ENCODE data around the gene DNAH10.
"Not testable (repeated sequence)": the region's sequence is repeated elsewhere in the genome, so short reads cannot be mapped to it uniquely, and the experiment has no call there.

The DNAH10 gene

DNA sequence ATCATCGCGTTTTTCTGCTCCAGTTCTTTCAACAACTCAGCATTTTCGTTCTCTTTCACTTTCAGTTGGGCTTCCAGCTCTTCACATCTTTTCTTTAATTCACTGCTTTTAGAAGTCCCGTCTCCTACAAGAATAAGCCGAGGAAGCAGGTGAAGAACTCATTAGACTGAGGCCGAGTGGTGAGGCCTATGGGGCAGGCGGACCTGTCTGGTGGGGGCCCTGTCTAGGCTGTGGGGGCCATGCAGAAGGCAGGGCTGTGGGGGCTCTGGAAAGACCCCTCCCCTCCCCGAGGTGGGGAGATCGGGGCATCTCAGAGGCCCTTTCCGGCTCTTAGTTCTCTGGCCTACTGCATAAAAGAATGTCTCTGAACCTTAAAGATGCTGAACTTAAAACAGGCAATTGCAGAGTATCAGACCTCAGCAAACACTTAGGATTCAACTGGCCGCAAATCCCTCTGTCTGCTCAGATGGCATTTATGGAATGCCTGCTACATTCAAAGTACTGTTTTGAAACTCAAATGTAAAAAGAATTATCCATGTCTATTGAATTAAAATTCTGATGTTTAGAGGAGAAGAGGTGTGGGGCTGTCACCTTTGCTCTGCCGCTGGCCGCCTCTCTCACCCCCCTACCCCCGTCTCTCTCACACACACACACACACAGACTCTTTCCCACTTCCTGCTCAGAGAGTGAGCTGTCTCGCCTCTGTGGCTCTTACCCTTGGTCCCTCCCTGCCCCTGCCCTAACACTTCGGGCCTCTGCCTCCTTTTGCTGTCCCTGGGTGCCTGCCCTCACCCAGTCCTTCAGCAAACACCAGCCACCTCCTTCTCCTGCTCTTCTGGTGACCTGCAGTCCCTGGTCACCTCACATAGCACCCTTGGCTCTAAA, 175.8 kb downstream of the DNAH10 start:
- DNase-seq, result peak; percentile 72

DNA sequence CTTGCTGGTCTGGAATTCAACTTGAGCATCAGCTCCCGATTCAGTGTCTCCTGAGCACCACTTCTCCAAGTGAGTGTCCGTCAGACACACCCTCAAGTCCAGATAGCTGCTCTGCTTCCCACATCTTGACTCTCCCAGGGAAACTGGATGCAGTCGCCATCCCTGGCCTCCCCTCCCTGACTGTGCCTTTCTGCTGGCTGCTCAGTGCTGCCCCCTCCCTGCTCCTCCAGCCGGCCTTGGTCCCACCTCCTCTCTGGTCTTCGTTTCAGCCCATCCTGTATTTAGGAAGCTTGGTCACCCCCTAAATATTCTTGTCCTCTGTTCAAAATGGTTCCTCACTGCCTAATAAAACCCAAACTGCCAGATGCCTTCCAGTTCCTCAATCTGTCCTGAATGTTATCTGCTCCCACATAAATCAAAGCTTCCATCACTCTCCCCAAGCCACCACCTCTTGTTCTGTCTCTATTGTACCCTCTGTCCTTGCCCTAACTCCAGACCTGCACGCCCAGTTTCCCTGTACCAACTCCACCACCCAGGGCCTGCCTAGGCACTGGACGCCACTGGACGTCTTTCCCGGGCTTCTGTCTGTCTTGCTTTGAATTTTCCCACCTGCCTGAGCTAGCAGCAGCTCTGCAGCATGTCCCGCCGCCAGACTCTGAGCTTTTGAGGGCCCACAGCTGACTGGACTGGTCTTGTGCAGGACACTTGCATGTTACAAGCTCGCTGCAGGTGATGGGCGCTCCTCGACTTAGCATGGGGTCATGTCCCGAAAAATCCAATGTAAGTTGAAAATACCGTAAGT, 176.8 kb downstream of the DNAH10 start:
- peak; percentile 24 for DNase-seq

DNA sequence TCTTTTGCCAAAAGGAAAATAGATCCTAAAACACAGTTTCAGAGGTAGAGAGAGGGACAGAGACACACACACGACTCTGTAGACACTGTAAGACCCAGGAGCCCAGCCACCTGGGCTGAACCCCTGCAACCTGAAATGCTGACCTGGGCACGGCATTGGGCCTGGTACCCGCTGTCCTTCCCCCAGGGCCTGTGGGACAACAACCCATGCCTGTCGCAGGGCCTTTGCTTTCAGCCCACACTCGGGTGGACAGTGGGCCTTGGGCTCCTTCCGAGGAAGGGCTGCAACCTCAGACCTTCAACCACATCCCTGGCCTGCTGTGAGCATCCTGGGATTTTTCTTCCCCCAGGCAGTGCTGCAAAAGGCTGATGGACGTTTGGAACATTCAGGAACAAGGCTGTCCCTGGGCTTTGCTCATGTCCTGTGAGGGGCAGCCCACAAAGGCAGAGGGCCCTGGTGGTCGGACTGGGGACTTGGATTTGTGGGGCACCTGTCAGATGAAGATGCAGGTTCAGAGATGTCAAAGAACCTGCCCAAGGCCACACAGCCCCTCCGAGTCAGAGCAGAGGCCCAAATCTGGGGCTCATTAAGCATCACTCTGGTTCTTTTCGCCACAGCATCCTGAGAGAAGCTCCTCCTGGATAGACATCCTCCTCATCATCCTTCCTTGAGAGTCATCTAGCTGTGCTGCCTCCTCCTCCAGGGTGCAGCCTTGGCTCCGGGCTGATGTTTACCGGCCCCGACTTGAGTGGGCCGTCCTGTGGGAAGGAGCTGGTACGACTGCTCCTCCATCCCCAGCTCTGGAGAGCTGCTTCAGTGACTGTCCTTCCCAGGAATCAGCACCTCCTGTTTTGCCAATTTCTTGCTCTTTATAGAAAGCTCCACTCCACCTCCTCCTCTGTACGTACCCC, 177.9 kb downstream of the DNAH10 start:
- no peak for DNase-seq

DNA sequence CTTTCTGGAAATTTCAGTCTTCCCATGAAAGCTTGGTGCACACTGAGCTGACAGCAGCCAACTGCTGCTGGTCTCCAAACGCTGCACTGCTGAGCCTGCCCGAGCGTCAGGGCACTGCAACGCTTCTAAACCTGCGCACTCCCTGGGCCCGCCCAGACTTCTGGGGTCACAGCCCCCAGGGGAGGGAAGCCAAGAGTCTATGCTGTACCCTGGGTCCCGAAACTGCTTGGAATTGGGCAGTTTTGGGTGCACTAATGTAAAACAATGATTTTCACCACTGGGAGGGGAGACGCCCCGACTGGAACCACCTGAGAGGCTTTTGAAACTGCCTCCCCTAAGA, 178.5 kb downstream of the DNAH10 start:
- DNase-seq, result no peak

DNA sequence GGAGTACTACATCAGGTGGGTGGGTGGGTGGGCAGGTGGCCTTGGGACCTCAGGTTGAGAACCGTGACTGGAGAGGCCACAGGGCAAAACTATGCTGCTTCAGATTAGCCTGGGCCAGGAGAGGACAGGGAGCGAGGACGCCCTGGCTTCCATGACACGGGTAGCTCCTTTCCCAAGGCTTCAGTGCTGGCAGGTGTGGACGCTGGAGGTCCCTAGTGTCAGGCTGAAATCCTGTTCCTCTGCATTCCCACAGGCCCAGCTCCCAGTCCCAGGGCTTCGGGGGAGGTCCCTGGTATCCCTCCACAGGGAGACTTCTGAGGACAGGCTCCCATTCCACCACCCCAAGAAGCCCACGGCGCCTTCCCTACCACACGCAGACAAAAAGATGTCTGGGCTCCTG, 178.9 kb downstream of the DNAH10 start:
- DNase-seq, result no peak

DNA sequence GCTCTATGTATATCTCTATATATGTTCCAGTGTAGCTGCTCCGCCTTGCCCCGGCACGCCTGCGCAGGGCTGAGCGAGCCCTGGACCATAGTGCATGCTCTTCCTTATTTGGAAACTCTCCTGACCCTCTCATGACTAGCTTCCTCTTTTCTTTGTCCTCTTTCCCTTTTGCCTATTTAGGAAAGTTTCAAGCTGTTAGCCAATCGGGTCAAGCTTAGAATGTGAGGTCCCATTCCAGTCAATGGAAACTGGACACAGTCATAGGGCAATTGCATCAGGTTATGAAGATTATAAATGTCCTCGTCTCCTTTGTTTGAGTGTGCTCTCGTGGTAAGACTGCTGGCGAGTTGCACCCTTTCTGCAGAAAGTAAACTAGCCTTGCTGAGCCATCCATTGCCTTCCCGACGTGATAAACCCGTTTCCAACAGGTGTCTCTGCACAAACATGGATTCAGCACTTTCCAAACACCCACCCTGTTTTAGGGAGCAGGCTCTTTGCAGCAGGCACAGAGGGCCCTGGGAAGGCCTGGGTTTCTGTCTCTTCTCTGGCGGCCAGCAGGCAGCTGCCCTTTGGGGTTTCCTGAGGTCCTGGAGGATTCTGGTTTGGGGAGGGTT, 179.6 kb downstream of the DNAH10 start:
- no peak for DNase-seq

DNA sequence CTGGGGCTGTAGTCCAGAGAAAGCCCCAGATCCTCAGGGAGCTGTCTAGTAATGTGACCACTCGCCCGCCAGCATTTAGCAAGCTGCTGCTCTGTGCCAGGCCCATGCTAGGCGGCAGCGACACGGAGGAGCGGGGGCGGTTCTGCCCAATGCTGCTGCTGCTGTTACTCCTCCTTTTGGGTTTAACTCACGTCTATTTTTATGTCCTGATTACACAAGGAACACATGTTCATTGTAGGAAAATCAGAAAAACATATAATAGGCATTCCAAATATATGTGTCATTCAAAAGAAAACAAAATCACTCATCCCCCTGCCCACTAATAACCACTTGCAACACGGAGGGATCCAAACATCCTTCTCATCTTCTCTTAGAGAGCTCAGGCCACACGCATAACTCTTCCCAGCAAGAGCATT, 180.1 kb downstream of the DNAH10 start:
- no peak for DNase-seq

DNA sequence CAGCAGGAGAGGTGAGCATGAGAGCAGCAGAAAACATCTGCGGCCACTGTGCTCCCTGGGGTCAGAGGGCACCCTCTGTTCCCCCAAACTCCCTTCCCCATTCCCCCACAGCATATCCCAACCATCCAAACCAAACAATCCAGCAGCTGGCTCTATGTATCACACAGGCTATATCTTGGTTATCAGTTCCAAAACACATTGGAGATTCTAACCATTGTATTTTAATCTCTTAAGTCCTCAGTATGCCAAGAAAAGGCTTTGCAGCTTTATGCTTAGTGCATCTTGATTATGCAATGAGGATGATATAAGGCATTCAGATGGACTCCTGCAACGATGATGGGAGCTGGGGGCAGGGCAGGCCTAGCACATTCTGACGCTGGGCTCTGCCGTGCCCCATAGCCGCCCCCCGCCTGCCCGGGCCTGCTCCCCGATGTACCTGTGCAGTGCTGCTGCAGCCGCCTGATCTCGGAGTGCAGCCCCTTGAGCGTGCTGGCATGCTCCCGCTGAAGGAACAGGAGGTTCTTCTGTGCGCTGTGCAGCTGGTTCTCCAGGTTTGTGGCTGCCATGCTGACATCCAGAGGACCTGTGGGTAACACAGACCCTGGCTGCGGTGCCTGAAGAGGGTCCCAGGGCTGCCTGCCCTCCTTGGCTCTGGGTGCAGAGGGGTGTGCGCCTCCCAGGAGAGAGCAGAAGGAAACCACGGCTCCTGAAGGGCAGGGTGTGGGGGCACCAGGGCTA, 181.0 kb downstream of the DNAH10 start:
- no peak for DNase-seq

DNA sequence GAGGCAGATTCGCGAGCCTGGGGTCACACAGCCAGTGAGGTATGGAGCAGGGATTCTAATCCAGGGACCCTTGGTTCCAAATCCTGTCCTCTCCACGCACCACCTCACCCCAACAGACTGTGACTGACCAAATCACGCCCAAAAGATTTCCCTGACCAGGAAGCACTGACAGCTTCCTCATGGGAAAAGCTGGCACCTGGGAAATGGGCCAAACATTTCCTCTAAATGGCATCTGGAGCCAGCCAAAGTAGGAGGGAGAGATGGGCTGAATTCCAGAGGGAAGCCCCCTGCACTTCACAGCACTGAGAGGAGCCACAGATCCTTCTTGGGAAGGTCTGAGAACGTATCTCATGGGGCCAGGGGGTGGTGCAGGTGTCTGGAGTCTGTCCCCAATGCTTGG, 181.7 kb downstream of the DNAH10 start:
- no peak for DNase-seq

DNA sequence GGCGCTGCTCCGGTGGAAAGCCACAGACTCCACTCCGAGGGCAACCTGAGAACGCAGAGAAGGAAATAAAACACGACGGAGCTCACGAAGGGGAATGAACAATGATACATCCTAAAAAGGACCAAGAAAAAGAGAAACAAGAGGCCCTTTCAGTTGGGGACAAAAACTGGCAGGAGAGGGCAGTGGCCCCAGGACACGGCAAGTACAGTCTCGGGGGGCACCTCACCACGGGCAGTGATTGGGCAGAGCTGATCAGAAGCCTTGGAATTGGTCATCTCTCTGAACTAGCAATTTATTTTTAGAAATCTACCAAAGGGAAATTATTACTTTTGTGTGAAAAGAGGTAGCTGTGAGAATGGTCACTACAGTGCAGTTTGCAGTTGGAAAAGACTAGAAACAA, 182.6 kb downstream of the DNAH10 start:
- DNase-seq, result no peak

DNA sequence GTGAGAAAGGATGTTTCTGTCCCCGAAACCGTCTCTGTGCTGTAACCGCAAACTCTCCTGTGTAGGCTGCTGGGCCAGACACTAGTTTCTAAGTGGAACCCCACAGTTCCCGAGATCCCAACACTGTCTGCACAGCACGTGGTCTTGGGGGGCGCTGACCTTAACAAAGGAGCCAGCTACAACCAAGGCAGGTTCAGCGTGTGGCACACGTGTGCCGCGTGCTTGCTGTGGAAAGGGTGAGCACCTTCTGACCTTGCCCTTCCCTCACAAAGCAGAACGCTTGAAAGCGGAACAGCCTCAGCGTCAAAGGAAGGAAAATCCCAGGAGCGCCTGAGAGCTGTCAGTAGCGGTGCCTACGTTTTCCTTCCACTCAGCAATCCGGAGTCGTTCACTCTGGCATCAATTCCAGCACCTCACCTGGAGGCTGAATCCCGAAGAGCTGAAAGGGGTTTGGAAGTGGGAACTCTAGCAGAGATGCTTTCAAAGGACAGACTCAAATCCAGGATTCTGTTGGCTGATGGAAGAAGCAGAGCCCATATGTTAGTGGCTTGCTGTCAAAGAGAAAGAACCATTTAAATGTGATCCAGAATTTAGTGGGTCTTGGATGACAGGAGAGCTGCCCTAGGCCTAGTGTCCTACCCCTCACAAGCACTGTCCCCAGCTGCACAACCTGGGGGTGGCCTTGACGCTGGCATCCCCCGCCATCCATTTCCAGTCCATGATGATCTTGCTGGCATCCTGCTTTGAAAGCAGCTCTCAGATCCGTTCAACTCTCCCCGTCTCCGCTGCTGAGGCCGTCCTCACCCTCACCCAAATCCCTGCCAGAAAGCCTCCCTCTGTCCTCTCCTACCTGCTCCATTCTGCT, 183.4 kb downstream of the DNAH10 start:
- no peak for DNase-seq

DNA sequence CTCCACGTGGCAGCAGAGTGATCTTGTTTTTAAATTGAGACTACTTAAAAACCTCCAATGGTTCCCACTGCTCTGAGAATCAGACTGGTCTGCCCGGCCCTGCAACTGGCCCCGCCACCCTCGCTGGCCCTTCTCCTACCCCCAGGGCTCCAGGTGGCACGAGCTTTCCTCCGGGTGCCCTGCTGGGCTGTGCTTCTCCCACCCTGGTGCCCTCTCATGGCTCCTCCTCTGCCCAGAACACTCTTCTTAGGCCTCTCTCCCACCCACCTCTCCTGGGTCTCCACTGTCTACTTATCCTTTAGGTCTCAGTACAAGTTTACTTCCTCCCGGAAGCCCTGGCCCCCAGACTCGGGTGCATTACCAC, 184.0 kb downstream of the DNAH10 start:
- DNase-seq, result no peak

DNA sequence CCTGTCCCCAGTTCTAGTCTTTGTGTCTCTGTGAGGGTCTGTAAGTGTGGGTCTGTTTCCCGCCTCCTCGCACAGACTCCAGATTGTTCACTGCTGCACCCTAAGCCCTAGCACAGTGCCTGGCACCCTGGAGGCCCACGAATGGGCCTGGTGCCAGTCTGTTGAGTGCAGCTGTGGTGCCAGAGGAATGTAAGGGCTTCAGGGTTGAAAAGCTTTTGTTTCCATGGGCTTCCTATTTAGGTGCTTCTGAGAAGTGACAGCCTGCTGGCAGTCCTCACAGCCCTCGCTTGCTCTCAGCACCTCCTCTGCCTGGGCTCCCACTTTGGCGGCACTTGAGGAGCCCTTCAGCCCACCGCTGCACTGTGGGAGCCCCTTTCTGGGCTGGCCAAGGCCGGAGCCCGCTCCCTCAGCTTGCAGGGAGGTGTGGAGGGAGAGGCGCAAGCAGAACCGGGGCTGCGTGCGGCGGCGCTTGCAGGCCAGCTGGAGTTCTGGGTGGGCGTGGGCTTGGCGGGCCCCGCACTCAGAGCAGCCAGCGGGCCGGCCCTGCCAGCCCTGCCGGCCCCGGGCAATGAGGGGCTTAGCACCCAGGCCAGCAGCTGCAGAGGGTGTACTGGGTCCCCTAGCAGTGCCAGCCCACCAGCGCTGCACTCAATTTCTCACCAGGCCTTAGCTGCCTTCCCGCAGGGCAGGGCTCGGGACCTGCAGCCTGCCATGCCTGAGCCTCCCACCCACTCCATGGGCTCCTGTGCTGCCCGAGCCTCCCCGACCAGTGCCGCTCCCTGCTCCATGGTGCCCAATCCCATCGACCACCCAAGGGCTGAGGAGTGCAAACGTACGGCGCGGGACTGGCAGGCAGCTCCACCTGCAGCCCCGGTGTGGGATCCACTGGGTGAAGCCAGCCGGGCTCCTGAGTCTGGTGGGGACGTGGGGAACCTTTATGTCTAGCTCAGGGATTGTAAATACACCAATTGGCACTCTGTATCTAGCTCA, 184.7 kb downstream of the DNAH10 start:
- DNase-seq, result not testable (repeated sequence)

DNA sequence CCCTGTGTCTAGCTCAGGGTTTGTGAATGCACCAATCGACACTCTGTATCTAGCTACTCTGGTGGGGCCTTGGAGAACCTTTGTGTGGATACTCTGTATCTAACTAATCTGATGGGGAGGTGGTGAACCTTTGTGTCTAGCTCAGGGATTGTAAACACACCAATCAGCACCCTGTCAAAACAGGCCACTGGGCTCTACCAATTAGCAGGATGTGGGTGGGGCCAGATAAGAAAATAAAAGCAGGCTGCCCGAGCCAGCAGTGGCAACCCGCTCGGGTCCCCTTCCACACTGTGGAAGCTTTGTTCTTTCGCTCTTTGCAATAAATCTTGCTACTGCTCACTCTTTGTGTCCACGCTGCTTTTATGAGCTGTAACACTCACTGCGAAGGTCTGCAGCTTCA, 185.4 kb downstream of the DNAH10 start:
- DNase-seq, result not testable (repeated sequence)

DNA sequence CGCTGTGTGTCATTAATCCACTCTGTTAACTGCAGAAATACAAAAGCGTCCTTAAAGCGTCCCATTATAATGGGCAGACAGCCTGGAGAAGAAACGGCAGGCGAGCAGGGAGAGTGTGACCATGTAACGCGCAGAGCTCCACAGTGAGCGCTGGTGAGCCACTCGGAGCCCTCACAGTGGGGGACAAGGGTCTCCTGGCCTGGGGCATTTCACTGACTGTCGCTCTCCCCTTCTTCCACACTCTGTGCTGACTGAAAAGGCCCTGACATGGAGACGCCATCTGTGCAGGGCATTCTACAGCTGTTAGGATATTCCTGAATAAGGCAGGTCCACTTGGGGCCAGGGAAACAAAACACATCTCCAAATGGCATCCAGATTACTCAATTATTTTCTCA, 186.3 kb downstream of the DNAH10 start:
- DNase-seq, result no peak

DNA sequence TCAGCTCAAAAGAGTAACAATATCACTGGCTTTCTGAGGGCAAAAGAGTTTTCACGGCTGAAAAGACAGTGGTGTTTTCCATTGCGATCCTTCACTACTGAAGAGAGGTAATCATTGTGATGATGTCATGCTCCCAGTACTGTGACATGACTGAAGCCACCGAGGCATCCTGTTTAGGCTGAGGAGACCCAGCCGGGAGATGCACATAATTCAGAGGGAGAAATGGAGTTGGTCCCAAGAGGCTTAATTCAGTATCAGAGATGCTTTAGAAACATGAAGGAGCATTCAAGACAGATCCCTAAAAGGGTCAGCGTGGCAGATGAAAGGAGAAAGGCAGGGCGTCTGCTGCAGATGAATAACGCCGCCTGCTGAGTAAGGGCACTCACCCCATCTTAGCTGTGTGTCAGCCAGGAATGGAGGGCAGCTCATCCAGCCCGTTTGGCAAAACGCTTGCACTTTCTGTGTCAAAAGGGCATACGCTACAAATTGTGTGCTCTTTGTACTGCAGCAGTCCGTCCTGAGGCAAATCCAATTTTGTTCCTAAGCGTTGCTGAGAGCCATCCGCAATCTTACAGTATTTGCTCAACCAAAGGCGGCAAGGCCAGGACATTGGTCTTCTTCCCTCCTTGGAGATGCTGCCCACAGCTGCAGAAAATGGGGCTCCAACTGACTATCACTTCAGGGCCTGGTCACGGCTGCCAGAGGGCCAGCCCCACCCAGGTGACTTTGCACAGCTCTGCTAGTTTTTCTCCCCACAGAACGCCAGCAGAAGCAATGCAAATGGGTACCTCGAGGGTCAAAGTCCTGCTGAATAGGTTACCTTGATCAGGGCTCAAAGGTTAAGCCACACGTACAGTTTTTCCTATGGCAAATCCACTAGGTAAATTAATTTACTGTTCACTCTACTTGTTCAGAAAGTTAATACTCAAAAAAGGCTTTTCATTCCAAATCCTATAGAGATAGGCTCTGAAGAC, 187.0 kb downstream of the DNAH10 start:
- no peak for DNase-seq

DNA sequence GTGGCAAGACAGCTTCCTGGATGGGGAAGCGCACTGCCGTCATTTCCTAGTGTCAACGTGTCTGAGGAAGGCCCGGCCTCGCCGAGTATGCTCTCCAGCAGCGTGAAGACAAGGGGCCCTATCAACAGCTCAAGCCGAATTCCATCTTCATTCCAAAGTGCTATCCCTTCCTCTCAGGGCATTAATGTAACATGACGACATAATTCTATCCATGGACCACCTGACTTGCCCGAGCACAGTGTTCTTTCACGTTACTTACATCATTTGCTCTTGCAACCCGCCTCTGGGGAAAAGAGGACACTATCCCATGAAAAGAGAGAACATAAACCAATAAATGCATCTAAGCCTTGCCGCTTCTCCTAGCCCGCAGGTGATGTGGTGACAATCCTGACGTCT, 187.7 kb downstream of the DNAH10 start:
- no peak for DNase-seq
